Vagina (tissue), 2 donors: ENCODE data around the gene FGF1. TPM values are rescaled to one million over a fixed set of nuclear protein-coding genes. Genes with fewer than 3 reads are reported as not detected.
A peak's percentile ranks its signal among the peaks of the same experiment; 100 is the strongest.

Experiments
- DNase-seq, 2 donors: peaks; one replicate each; pipeline ENCODE4 v3.0.0-alpha.2; 2017; ENCODE audit errors: extremely low spot score in 2 of 2
- H3K27ac ChIP-seq: fragments of 200-600 bp; sonication (generic); one replicate; pipeline ENCODE4 v1.5.1; 2019
- H3K27me3 ChIP-seq: fragments of 200-600 bp; sonication (generic); one replicate; pipeline ENCODE4 v1.5.1; 2019
- H3K36me3 ChIP-seq, 2 donors: fragments of 200-600 bp; sonication (generic); one replicate each; pipeline ENCODE4 v1.5.1; 2017 to 2019
- H3K4me1 ChIP-seq: fragments of 200-600 bp; sonication (generic); one replicate; pipeline ENCODE4 v1.5.1; 2019
- H3K4me3 ChIP-seq, 2 donors: fragments of 200-600 bp; sonication (generic); 1 replicate in 1 of 2; 2 replicates in 1 of 2; pipeline ENCODE4 v1.5.1; 2016 to 2019
- H3K9me3 ChIP-seq: fragments of 200-600 bp; sonication (generic); one replicate; pipeline ENCODE4 v1.5.1; 2019
- POLR2A ChIP-seq, 2 donors: fragments of 450-650 bp; IDR thresholded peaks; one replicate each; pipeline ENCODE4 v1.6.1; 2017; ENCODE audit warnings: antibody characterized with exemption in 2 of 2, mild to moderate bottlenecking in 2 of 2, moderate library complexity in 2 of 2
- POLR2AphosphoS5 ChIP-seq, 2 donors: sonication (generic); formaldehyde crosslinking; IDR thresholded peaks; one replicate each; pipeline ENCODE4 v1.9.0; 2017; ENCODE audit warnings: antibody characterized with exemption in 2 of 2, mild to moderate bottlenecking in 2 of 2, low read depth in 1 of 2; ENCODE audit not compliant: insufficient read depth in 1 of 2
- intact Hi-C: fragments of 100-400 bp; cut with DNase I; formaldehyde crosslinking; loops from one replicate; pipeline ENCODE4 v1.15.1; 2023
- total RNA-seq: library from RNA; depleted of rRNA; stranded (reverse); fragments of >200 nt; gene quantifications from one replicate; pipeline ENCODE4 v1.2.3, GENCODE V29; 2016
- TF ChIP-seq, protein P1 (sequence below), 3 experiments: fragments of 450-650 bp in 2 of 3; fragments of 200-600 bp in 1 of 3; sonication (generic) in 1 of 3; IDR thresholded peaks; one replicate each; pipeline ENCODE4 v1.5.1; 2017 to 2019; ENCODE audit warnings: antibody characterized with exemption in 3 of 3, mild to moderate bottlenecking in 2 of 3, moderate library complexity in 2 of 3

Gene FGF1
- total RNA-seq, 1 donor from 2014 or later, result 2.0 TPM

DNA sequence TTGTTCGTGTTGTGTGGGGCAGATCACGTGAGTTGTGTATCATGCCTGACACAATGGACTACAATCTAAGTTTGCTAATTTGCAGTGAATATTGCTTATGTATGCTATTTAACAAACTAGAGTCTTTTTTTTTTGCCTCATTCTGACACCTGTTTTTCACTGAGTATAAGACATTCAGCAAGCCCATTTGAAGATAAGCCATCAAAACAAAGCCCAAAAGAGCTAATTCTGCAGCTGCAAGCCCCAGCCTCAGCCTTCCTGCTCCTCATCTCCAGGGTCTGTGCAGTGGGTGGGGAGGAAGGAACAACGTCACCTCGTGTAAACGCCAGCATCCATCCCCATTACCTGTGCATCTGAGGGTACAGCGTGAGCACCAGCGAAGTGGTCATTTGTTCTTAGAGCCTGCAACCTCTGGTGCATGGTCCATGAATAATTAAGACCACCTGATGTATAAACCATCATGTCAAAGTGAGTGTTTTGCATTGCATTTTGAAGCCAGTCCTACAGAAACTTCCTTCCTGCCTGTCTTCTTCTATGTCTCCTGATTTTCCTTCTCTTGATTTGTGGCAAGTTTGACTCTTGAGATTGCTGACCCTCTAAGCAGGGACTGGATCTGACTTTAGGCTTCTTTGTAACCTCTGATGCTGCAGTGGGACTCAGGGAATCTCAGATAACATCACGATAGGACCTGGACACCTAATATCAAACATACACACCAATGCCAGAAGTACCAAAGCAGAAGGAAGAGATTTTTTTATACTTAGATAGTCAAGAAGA, 73.2 kb downstream of the FGF1 start:
- no peaks in the 10 kb centered on the region for H3K36me3 ChIP-seq
- H3K9me3 ChIP-seq, result no peaks in the 10 kb centered on the region
- TF ChIP-seq POLR2AphosphoS5 (IDR thresholded peaks at IDR 0.05; ENCODE audit: insufficient read depth in 1 of 2, low read depth in 1 of 2) (no peak), POLR2A (IDR thresholded peaks at IDR 0.05) (no peak)
- TF ChIP-seq, protein P1, sequence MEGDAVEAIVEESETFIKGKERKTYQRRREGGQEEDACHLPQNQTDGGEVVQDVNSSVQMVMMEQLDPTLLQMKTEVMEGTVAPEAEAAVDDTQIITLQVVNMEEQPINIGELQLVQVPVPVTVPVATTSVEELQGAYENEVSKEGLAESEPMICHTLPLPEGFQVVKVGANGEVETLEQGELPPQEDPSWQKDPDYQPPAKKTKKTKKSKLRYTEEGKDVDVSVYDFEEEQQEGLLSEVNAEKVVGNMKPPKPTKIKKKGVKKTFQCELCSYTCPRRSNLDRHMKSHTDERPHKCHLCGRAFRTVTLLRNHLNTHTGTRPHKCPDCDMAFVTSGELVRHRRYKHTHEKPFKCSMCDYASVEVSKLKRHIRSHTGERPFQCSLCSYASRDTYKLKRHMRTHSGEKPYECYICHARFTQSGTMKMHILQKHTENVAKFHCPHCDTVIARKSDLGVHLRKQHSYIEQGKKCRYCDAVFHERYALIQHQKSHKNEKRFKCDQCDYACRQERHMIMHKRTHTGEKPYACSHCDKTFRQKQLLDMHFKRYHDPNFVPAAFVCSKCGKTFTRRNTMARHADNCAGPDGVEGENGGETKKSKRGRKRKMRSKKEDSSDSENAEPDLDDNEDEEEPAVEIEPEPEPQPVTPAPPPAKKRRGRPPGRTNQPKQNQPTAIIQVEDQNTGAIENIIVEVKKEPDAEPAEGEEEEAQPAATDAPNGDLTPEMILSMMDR (IDR thresholded peaks at IDR 0.05), result no peak
- no peaks in the 10 kb centered on the region for H3K27me3 ChIP-seq
- H3K4me3 ChIP-seq, result no peak overlapping the region
- no peak for DNase-seq
- intact Hi-C loops, result loop anchor here (5.0 kb wide), 1 partner anchor 85 kb away; no protein-coding TSS in a partner anchor
- no peak overlapping the region for H3K27ac ChIP-seq
- no peaks in the 10 kb centered on the region for H3K4me1 ChIP-seq

DNA sequence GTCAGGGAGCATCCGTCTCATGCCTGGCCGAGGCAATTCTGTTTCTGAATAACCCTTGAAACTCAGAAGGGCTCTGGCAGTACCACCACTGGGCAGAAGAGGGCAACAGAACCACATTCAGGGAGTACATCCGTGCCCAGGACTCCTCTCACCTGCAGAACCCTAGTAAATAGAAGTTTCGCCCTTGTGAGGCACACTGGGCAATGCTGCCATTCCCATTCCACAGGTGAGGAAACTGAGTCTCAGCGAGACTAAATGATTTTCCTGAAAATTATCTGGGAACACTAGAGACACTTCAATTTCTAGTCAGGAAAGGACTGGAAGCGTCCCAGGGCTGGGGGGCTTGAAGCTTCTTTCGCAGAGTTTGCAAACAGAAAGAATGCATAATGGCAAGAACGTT, 74.7 kb downstream of the FGF1 start:
- TF ChIP-seq POLR2A (IDR thresholded peaks at IDR 0.05) (no peak), POLR2AphosphoS5 (IDR thresholded peaks at IDR 0.05; ENCODE audit: insufficient read depth in 1 of 2, low read depth in 1 of 2) (no peak)
- TF ChIP-seq, protein P1 (IDR thresholded peaks at IDR 0.05), result peak; percentile 60 to 77 (median 75)
- Histone ChIP-seq H3K36me3 (no peaks in the 10 kb centered on the region), H3K4me1 (no peaks in the 10 kb centered on the region), H3K27ac (no peak overlapping the region), H3K4me3 (no peak overlapping the region), H3K9me3 (no peaks in the 10 kb centered on the region), H3K27me3 (no peaks in the 10 kb centered on the region)
- no peak for DNase-seq
- intact Hi-C loops, result loop anchor here (5.0 kb wide), 1 partner anchor 86 kb away; no protein-coding TSS in a partner anchor

DNA sequence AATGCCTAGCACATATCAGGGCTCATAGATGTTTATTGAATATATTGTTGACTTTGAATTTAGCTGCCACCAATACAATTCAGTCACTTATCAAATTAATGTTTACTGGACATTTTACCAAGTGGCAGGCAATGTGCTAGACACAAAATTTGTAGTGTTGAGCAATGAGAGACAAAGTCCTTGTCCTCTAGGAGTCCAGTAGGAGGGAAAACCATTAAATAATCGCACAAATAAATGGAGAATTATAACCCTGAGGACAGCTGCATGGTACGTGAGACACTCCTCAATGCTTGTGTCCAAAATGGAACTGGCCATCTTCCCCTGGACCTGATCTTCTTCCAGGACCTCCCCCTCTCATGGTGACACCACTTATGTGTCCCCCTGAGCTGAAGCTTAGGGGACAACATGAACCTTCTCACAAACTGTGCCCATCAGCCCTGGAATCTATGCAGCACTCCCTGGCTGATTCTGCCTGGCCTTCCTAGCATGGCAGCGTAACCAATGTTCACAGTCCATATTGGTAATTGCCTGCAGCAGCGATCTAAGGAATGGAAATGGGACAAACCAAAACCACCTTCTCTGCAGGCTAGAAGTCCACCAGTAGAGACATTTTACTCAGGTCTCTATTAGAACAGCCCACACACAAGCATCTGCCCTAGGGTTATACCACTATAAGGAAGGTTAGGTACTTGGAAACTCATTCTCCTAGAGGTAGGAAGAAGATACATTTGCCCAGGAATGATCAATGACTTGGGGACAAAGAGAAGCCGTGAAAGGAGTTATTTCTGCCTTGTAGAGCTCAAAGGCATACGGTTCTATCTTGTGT, 75.5 kb downstream of the FGF1 start:
- intact Hi-C loops, result loop anchor here (5.0 kb wide), 1 partner anchor 87 kb away; no protein-coding TSS in a partner anchor
- Histone ChIP-seq H3K4me3 (no peak overlapping the region), H3K4me1 (no peaks in the 10 kb centered on the region), H3K36me3 (no peaks in the 10 kb centered on the region), H3K27me3 (no peaks in the 10 kb centered on the region), H3K9me3 (no peaks in the 10 kb centered on the region), H3K27ac (no peak overlapping the region)
- TF ChIP-seq, protein P1 (IDR thresholded peaks at IDR 0.05), result no peak
- TF ChIP-seq POLR2A (IDR thresholded peaks at IDR 0.05) (no peak), POLR2AphosphoS5 (IDR thresholded peaks at IDR 0.05; ENCODE audit: insufficient read depth in 1 of 2, low read depth in 1 of 2) (no peak)
- no peak for DNase-seq

DNA sequence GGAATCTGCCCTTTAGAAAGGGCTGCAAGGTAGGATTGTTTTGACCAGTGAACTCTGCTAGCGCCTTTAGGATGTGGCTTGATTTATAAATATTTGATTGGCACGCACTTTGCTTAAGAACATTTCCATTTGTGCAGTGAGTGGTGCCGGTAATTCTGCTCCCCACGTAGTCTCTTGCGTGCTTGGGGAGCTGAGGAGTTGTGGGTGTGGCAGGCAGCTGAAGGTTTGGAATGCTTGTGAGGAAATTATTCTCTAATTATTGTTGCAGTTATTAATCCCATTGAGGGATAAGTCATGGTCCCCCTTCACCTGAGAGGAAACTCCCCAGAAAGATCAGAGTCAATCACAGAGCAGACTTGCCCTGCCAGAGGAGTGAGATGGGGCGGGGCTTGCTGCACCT, 76.7 kb downstream of the FGF1 start:
- Histone ChIP-seq H3K27ac (no peak overlapping the region), H3K4me3 (no peak overlapping the region), H3K36me3 (no peaks in the 10 kb centered on the region), H3K9me3 (no peaks in the 10 kb centered on the region), H3K4me1 (no peaks in the 10 kb centered on the region), H3K27me3 (no peaks in the 10 kb centered on the region)
- no peak for DNase-seq
- intact Hi-C loops, result no loop called here
- TF ChIP-seq, protein P1 (IDR thresholded peaks at IDR 0.05), result no peak
- no peak for TF ChIP-seq POLR2AphosphoS5 (IDR thresholded peaks at IDR 0.05; ENCODE audit: insufficient read depth in 1 of 2, low read depth in 1 of 2)
- TF ChIP-seq POLR2A (IDR thresholded peaks at IDR 0.05), result no peak
